Prostate gland (tissue), 2 donors: ENCODE results near the gene FAHD2A.

Source experiments
- CTCF ChIP-seq, 4 experiments: fragments of 200-600 bp in 2 of 4; fragments of 450-650 bp in 2 of 4; sonication (generic) in 2 of 4; IDR thresholded peaks; 1 replicate in 3 of 4; 2 replicates in 1 of 4; pipeline ENCODE4 v1.5.1; 2016 to 2019; ENCODE audit warnings: antibody characterized with exemption in 4 of 4, mild to moderate bottlenecking in 2 of 4, moderate library complexity in 2 of 4
- POLR2A ChIP-seq: fragments of 450-650 bp; IDR thresholded peaks from one replicate; pipeline ENCODE4 v1.6.1; 2016; ENCODE audit warnings: antibody characterized with exemption, mild to moderate bottlenecking
- POLR2AphosphoS5 ChIP-seq: sonication (generic); formaldehyde crosslinking; IDR thresholded peaks from one replicate; pipeline ENCODE4 v1.6.1; 2017; ENCODE audit warnings: antibody characterized with exemption

DNA sequence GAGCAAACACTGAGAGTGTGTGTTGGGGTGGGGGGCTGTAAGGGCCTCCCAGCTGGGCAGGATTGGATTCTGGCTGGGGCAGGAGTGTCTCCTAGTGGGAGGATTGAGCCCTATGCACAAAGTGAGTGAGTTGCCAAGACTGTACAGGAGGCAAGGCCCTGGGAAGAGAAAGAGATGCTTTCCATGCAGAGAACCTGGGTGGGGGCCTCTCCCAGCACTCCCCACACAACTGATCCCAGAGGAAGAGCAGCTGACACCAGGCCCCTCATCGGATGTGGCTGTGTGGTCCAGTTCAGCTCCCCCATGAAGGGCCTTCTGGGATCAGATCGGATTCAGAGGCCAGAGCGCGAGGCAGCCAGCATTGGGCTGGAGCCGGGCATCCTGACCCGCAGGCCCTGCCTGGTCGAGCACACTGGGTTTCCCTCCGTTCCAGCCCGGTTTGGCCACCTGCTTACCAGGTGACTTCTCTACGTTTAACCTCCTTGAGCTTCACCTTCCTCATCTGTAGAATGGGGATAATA, 49.4 kb upstream of the FAHD2A start:
- no peak for TF ChIP-seq CTCF (IDR thresholded peaks at IDR 0.05)
- TF ChIP-seq POLR2A = no peak
- TF ChIP-seq POLR2AphosphoS5 = no peak
